Neural cell (in vitro differentiated cells): ENCODE results near the gene HOXC13. TPM values are rescaled to one million over a fixed set of nuclear protein-coding genes. Genes with fewer than 3 reads are reported as not detected.

ENCODE experiments used
- H2AFZ ChIP-seq: fragments of 200-600, 300-800 bp; sonication (generic), shearing (Covaris generic); 2 replicates; pipeline ENCODE4 v1.6.0; 2014; ENCODE audit warnings: low read depth, mild to moderate bottlenecking, antibody characterized with exemption, low read length, moderate library complexity
- H3F3A ChIP-seq: fragments of 200-600 bp; shearing (Covaris generic); 2 replicates; pipeline ENCODE4 v1.6.1; 2016; ENCODE audit warnings: mild to moderate bottlenecking, moderate library complexity, mixed read lengths, antibody characterized with exemption, low read length; ENCODE audit not compliant: insufficient read depth, poor library complexity, severe bottlenecking
- H3K27ac ChIP-seq: fragments of 200-600, 300-800 bp; sonication (generic), shearing (Covaris generic); 2 replicates; pipeline ENCODE4 v1.5.1; 2014; ENCODE audit warnings: mild to moderate bottlenecking, low read length, moderate library complexity
- H3K27me3 ChIP-seq: fragments of 300-800, 200-600 bp; sonication (generic), shearing (Covaris generic); 2 replicates; pipeline ENCODE4 v1.6.0; 2014; ENCODE audit warnings: mild to moderate bottlenecking, low read depth, low read length, moderate library complexity; ENCODE audit not compliant: insufficient read depth
- H3K36me3 ChIP-seq: fragments of 300-800, 200-600 bp; sonication (generic), shearing (Covaris generic); 2 replicates; pipeline ENCODE4 v1.5.1; 2014; ENCODE audit warnings: mild to moderate bottlenecking, antibody characterized with exemption, low read length, moderate library complexity; ENCODE audit not compliant: insufficient read depth
- H3K4me2 ChIP-seq: fragments of 300-800, 200-600 bp; sonication (generic), shearing (Covaris generic); 2 replicates; pipeline ENCODE4 v1.6.0; 2014; ENCODE audit warnings: mild to moderate bottlenecking, low read length
- H3K4me3 ChIP-seq: fragments of 300-800, 200-600 bp; sonication (generic), shearing (Covaris generic); 2 replicates; pipeline ENCODE4 v1.5.1; 2014; ENCODE audit warnings: mild to moderate bottlenecking, low read length, moderate library complexity
- H3K79me2 ChIP-seq: fragments of 200-600 bp; shearing (Covaris generic); replicated peaks from 2 replicates; pipeline ENCODE4 v1.6.0; 2014; ENCODE audit warnings: mild to moderate bottlenecking, low read length, moderate library complexity; ENCODE audit not compliant: insufficient read depth
- H3K9ac ChIP-seq: fragments of 300-800, 200-600 bp; sonication (generic), shearing (Covaris generic); 2 replicates; pipeline ENCODE4 v1.6.1; 2016; ENCODE audit warnings: mild to moderate bottlenecking, low read length, mixed read lengths
- H3K9me2 ChIP-seq: fragments of 200-600 bp; shearing (Covaris generic); 2 replicates; pipeline ENCODE4 v1.6.1; 2016; ENCODE audit warnings: mild to moderate bottlenecking, low read length, mixed read lengths; ENCODE audit not compliant: insufficient read depth
- H3K9me3 ChIP-seq: fragments of 200-600, 300-800 bp; sonication (generic), shearing (Covaris generic); 2 replicates; pipeline ENCODE4 v1.6.1; 2016; ENCODE audit warnings: mild to moderate bottlenecking, mixed run types, low read length, moderate library complexity, mixed read lengths
- H4K20me1 ChIP-seq: fragments of 200-600 bp; shearing (Covaris generic); 2 replicates; pipeline ENCODE4 v1.6.1; 2016; ENCODE audit warnings: mild to moderate bottlenecking, mixed run types; ENCODE audit not compliant: insufficient read depth
- CTCF ChIP-seq: fragments of 450-650 bp; IDR thresholded peaks from 2 replicates; pipeline ENCODE4 v1.5.1; 2014; ENCODE audit warnings: antibody characterized with exemption, mild to moderate bottlenecking, moderate library complexity; ENCODE audit not compliant: poor library complexity, severe bottlenecking
- EZH2 ChIP-seq: fragments of 200-600, 300-800 bp; shearing (Covaris generic), sonication (generic); IDR thresholded peaks from 2 replicates; pipeline ENCODE4 v1.6.1; 2014; ENCODE audit warnings: antibody characterized with exemption, low read length, borderline replicate concordance, mild to moderate bottlenecking; ENCODE audit not compliant: insufficient read depth, poor library complexity, severe bottlenecking
- MXI1 ChIP-seq: fragments of 450-650 bp; conservative IDR thresholded peaks from 2 replicates; pipeline ENCODE4 v1.6.1; 2014; ENCODE audit warnings: antibody characterized with exemption, mild to moderate bottlenecking; ENCODE audit not compliant: poor library complexity, severe bottlenecking
- POLR2AphosphoS5 ChIP-seq: IDR thresholded peaks from 2 replicates; pipeline ENCODE4 v1.6.1; 2012
- RAD21 ChIP-seq: fragments of 450-650 bp; conservative IDR thresholded peaks from 2 replicates; pipeline ENCODE4 v1.6.1; 2014; ENCODE audit warnings: antibody characterized with exemption, mild to moderate bottlenecking, moderate library complexity
- REST ChIP-seq: IDR thresholded peaks from 2 replicates; pipeline ENCODE4 v1.6.1; 2012; ENCODE audit warnings: borderline replicate concordance
- SMC3 ChIP-seq: fragments of 450-650 bp; conservative IDR thresholded peaks from 2 replicates; pipeline ENCODE4 v1.6.1; 2014; ENCODE audit warnings: antibody characterized with exemption, mild to moderate bottlenecking, moderate library complexity; ENCODE audit not compliant: poor library complexity
- TAF1 ChIP-seq: IDR thresholded peaks from 2 replicates; pipeline ENCODE4 v1.6.1; 2012; ENCODE audit warnings: low read depth
- polyA plus RNA-seq: library from polyadenylated mRNA; depleted of rRNA; stranded (reverse); fragments of >200 nt; gene quantifications from 2 replicates; pipeline ENCODE4 v1.2.3, GENCODE V29; 2014

Gene HOXC13
- polyA plus RNA-seq, 1 donor from 2014 or later: not detected

- Histone ChIP-seq H3K9me2 (no peaks in the 10 kb centered on the region), H3K27me3 (peaks cover 100% of the 10 kb centered on the region), H3K4me2 (no peak overlapping the region), H3K9ac (no peak overlapping the region), H3F3A (no peaks in the 10 kb centered on the region), H3K9me3 (no peaks in the 10 kb centered on the region), H3K36me3 (no peaks in the 10 kb centered on the region), H3K79me2 (no peaks in the 10 kb centered on the region), H2AFZ (no peak overlapping the region), H4K20me1 (no peaks in the 10 kb centered on the region), H3K4me3 (no peak overlapping the region), H3K27ac (no peak overlapping the region)
- TF ChIP-seq SMC3 (no peak), EZH2 (peak; percentile 2)
Observed at GRCh38 chr12:53960187-53961024, 21.8 kb downstream of the HOXC13 start.

GRCh38 chr12:53961025-53961761, 22.6 kb downstream of the HOXC13 start:
- Histone ChIP-seq H4K20me1 (no peaks in the 10 kb centered on the region), H2AFZ (no peak overlapping the region), H3K27me3 (peaks cover 100% of the 10 kb centered on the region), H3K27ac (no peak overlapping the region), H3K79me2 (no peaks in the 10 kb centered on the region), H3K9me3 (no peaks in the 10 kb centered on the region), H3F3A (no peaks in the 10 kb centered on the region), H3K9me2 (no peaks in the 10 kb centered on the region), H3K9ac (no peak overlapping the region), H3K4me2 (no peak overlapping the region), H3K36me3 (no peaks in the 10 kb centered on the region), H3K4me3 (peak overlapping the region; percentile 33)
- TF ChIP-seq POLR2AphosphoS5 (no peak), CTCF (no peak), EZH2 (peak; percentile 25), MXI1 (no peak)

GRCh38 chr12:53963005-53963404, 24.4 kb downstream of the HOXC13 start:
- no peak overlapping the region for H3K4me3 ChIP-seq
- no peaks in the 10 kb centered on the region for H3K9me2 ChIP-seq
- H3K27me3 ChIP-seq: peaks cover 100% of the 10 kb centered on the region
- H3K9ac ChIP-seq: no peak overlapping the region
- no peaks in the 10 kb centered on the region for H3K79me2 ChIP-seq
- H3K27ac ChIP-seq: no peak overlapping the region
- no peak for TF ChIP-seq REST
- no peak for TF ChIP-seq TAF1
- TF ChIP-seq EZH2: no peak
- TF ChIP-seq RAD21: no peak
- TF ChIP-seq POLR2AphosphoS5: no peak
- TF ChIP-seq MXI1: no peak
- no peak for TF ChIP-seq SMC3
- H3F3A ChIP-seq: no peaks in the 10 kb centered on the region
- no peaks in the 10 kb centered on the region for H3K36me3 ChIP-seq
- no peaks in the 10 kb centered on the region for H3K9me3 ChIP-seq
- H3K4me2 ChIP-seq: no peak overlapping the region
- no peaks in the 10 kb centered on the region for H4K20me1 ChIP-seq
- no peak overlapping the region for H2AFZ ChIP-seq
